Stimulated activated CD4-positive, alpha-beta T cell treated with anti-CD3 and anti-CD28 coated beads, Interleukin-1b, Interleukin-23, amount 100 ng/mL, for 24 hours (primary cell): Measurements from ENCODE around the gene ELMO1.

Experiments used
- DNase-seq, 4 experiments: peaks; one replicate each; pipeline ENCODE4 v3.0.0-alpha.2; 2020; ENCODE audit warnings: low read depth in 4 of 4, low spot score in 1 of 4

Gene ELMO1

GRCh38 chr7:37281368-37282092, 167.1 kb downstream of the ELMO1 start:
- DNase-seq = no peak

- no peak for DNase-seq
Measured at GRCh38 chr7:37277513-37277912, 171.2 kb downstream of the ELMO1 start.

GRCh38 chr7:37275078-37275710, 173.5 kb downstream of the ELMO1 start:
- DNase-seq = no peak

GRCh38 chr7:37273891-37274290, 174.8 kb downstream of the ELMO1 start:
- DNase-seq = no peak

GRCh38 chr7:37269711-37270508, 178.8 kb downstream of the ELMO1 start:
- DNase-seq = no peak

- no peak for DNase-seq
Measured at GRCh38 chr7:37267251-37267650, 181.4 kb downstream of the ELMO1 start.

GRCh38 chr7:37265876-37266275, 182.8 kb downstream of the ELMO1 start:
- no peak for DNase-seq

- DNase-seq = no peak
Measured at GRCh38 chr7:37265006-37265405, 183.7 kb downstream of the ELMO1 start.

GRCh38 chr7:37262181-37262580, 186.5 kb downstream of the ELMO1 start:
- no peak for DNase-seq

GRCh38 chr7:37259319-37259821, 189.3 kb downstream of the ELMO1 start:
- no peak for DNase-seq

GRCh38 chr7:37256631-37257030, 192.0 kb downstream of the ELMO1 start:
- DNase-seq = no peak

GRCh38 chr7:37255327-37255944, 193.2 kb downstream of the ELMO1 start:
- no peak for DNase-seq

- no peak for DNase-seq
Measured at GRCh38 chr7:37251222-37251621, 197.4 kb downstream of the ELMO1 start.

GRCh38 chr7:37249240-37249639, 199.4 kb downstream of the ELMO1 start:
- no peak for DNase-seq

- DNase-seq = no peak
Measured at GRCh38 chr7:37248396-37248861, 200.2 kb downstream of the ELMO1 start.

- no peak for DNase-seq
Measured at GRCh38 chr7:37247861-37248260, 200.8 kb downstream of the ELMO1 start.

GRCh38 chr7:37245590-37245989, 203.1 kb downstream of the ELMO1 start:
- no peak for DNase-seq

- DNase-seq = no peak
Measured at GRCh38 chr7:37236906-37237305, 211.8 kb downstream of the ELMO1 start.

GRCh38 chr7:37235813-37236212, 212.9 kb downstream of the ELMO1 start:
- no peak for DNase-seq

- DNase-seq = no peak
Measured at GRCh38 chr7:37234928-37235327, 213.7 kb downstream of the ELMO1 start.

GRCh38 chr7:37234334-37234733, 214.3 kb downstream of the ELMO1 start:
- DNase-seq = no peak
